ENCODE results near the gene LRTM2. TPM values are rescaled to one million over a fixed set of nuclear protein-coding genes. Genes with fewer than 3 reads are reported as not detected.

LRTM2 gene
- total RNA-seq, 1 experiment from 2014 or later = not detected

DNA sequence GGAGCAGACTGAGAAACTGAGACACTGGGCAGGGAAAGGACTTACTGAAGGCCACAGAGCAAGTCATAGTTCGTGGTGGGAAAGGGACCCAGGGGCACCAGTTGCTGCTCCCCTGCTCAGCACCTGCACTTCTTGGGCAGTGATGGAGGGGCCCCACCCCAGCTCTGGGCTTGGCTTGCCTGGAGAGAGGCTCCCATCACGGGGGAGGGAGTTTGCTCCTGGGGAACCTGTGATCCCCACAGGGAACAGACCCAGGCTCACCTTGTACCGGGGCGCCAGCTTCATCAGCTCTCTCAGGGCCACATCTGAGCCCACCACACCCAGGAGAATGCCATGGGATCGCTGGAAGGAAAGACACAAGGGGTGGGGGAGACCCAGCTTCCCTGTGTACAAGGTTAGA, 58.3 kb downstream of the LRTM2 start:
- CTCF ChIA-PET = no interaction called here
- Histone ChIP-seq H3K36me3 (ENCODE audit: low read depth) (no peaks in the 10 kb centered on the region), H3K4me2 (no peak overlapping the region), H3F3A (ENCODE audit: insufficient read depth, low read depth) (no peaks in the 10 kb centered on the region), H3K9me3 (ENCODE audit: insufficient read depth, low read depth) (no peaks in the 10 kb centered on the region), H3K4me3 (no peak overlapping the region), H3K79me2 (ENCODE audit: low read depth) (no peaks in the 10 kb centered on the region), H3K27ac (no peak overlapping the region), H3K4me1 (replicated peaks; ENCODE audit: insufficient read depth) (no peaks in the 10 kb centered on the region), H3K9me2 (ENCODE audit: insufficient read depth) (no peaks in the 10 kb centered on the region), H2AFZ (no peak overlapping the region), H4K20me1 (ENCODE audit: insufficient read depth) (no peaks in the 10 kb centered on the region; the same call in 1 of the 2 replicates), H3K27me3 (ENCODE audit: insufficient read depth, low read depth) (peaks cover 98% of the 10 kb centered on the region)
- TF ChIP-seq, protein P1, sequence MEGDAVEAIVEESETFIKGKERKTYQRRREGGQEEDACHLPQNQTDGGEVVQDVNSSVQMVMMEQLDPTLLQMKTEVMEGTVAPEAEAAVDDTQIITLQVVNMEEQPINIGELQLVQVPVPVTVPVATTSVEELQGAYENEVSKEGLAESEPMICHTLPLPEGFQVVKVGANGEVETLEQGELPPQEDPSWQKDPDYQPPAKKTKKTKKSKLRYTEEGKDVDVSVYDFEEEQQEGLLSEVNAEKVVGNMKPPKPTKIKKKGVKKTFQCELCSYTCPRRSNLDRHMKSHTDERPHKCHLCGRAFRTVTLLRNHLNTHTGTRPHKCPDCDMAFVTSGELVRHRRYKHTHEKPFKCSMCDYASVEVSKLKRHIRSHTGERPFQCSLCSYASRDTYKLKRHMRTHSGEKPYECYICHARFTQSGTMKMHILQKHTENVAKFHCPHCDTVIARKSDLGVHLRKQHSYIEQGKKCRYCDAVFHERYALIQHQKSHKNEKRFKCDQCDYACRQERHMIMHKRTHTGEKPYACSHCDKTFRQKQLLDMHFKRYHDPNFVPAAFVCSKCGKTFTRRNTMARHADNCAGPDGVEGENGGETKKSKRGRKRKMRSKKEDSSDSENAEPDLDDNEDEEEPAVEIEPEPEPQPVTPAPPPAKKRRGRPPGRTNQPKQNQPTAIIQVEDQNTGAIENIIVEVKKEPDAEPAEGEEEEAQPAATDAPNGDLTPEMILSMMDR (conservative IDR thresholded peaks at IDR 0.05) = no peak
- no peak for TF ChIP-seq EZH2 (IDR thresholded peaks at IDR 0.05; ENCODE audit: low read depth)
- DNase-seq = no peak
- intact Hi-C loops (cut with micrococcal nuclease; ENCODE audit: unreplicated experiment) = no loop called here
- POLR2A ChIA-PET (ENCODE audit: unreplicated experiment) = no interaction called here
- BruUV-seq (replicated peaks) = no TSS peak

DNA sequence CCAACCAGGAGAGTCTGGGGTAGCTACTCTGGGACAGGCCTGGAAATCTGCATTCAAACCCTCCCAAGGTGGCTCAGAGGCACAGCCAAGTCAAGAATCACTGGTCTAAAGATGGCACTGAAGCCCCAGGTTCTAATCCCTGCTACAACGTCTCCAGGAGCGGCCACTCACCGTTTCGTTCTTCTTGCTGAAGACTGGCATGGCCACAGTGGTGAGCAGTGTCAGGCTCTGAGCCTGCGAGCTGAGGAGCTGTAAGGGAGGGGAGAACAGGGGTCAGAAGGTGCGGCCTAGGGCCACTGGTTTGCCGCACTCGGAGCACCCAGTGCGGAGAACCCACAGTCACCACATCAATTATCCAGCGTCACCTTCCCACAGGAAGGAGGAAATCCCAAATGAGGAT, 59.3 kb downstream of the LRTM2 start:
- H4K20me1 ChIP-seq (ENCODE audit: insufficient read depth) = no peaks in the 10 kb centered on the region; the same call in 1 of the 2 replicates
- no peak for TF ChIP-seq EZH2 (IDR thresholded peaks at IDR 0.05; ENCODE audit: low read depth)
- TF ChIP-seq, protein P1 (conservative IDR thresholded peaks at IDR 0.05) = no peak
- intact Hi-C loops (cut with micrococcal nuclease; ENCODE audit: unreplicated experiment) = no loop called here
- no TSS peak for BruUV-seq (replicated peaks)
- H2AFZ ChIP-seq = no peak overlapping the region
- no peaks in the 10 kb centered on the region for H3F3A ChIP-seq (ENCODE audit: insufficient read depth, low read depth)
- no peaks in the 10 kb centered on the region for H3K4me1 ChIP-seq (replicated peaks; ENCODE audit: insufficient read depth)
- POLR2A ChIA-PET (ENCODE audit: unreplicated experiment) = no interaction called here
- no peak overlapping the region for H3K4me2 ChIP-seq
- no peaks in the 10 kb centered on the region for H3K79me2 ChIP-seq (ENCODE audit: low read depth)
- H3K27me3 ChIP-seq (ENCODE audit: insufficient read depth, low read depth) = peaks cover 98% of the 10 kb centered on the region
- H3K27ac ChIP-seq = no peak overlapping the region
- H3K36me3 ChIP-seq (ENCODE audit: low read depth) = no peaks in the 10 kb centered on the region
- DNase-seq = no peak
- no peaks in the 10 kb centered on the region for H3K9me2 ChIP-seq (ENCODE audit: insufficient read depth)
- H3K4me3 ChIP-seq = no peak overlapping the region
- CTCF ChIA-PET = no interaction called here
- H3K9me3 ChIP-seq (ENCODE audit: insufficient read depth, low read depth) = no peaks in the 10 kb centered on the region

DNA sequence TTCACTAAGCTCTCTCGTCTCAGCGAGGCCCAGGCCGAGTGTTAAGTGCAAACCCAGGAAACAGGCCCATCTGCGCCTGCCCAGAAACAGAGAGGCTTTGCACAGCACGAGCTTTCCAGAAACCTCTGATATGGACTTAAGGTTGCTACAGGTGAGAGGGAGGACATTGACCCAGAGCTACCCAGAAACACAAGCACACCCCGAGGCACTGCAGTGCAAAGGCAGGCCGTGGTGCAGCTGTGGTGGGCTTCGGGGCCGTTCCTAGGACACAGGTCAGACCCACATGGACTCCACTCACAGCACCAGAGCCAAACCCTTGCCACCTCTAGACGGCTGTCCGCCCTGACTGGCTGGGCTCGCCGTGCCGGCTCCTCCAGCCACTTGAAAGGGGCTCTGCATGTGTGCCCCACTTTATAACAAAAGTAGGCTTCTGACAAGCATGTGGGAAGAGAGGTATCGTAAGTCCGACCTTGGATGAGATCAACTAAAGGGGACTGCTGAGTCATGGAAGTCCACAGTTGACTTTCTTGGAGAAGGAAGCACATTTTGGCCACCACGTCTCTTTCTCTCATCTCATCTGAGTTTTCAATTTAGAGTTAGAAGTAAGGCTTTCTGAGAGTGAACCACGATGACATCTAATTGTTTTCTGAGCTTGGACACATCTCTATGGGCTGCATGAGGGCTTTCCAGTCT, 59.9 kb downstream of the LRTM2 start:
- intact Hi-C loops (cut with micrococcal nuclease; ENCODE audit: unreplicated experiment) = no loop called here
- POLR2A ChIA-PET (ENCODE audit: unreplicated experiment) = no interaction called here
- BruUV-seq (replicated peaks) = no TSS peak

More for the DNA sequence above, 59.9 kb downstream of the LRTM2 start:
- Histone ChIP-seq H3K4me1 (replicated peaks; ENCODE audit: insufficient read depth) (no peaks in the 10 kb centered on the region), H3K27me3 (ENCODE audit: insufficient read depth, low read depth) (peaks cover 98% of the 10 kb centered on the region), H3K36me3 (ENCODE audit: low read depth) (no peaks in the 10 kb centered on the region), H4K20me1 (ENCODE audit: insufficient read depth) (no peaks in the 10 kb centered on the region), H3F3A (ENCODE audit: insufficient read depth, low read depth) (no peaks in the 10 kb centered on the region), H3K9me3 (ENCODE audit: insufficient read depth, low read depth) (no peaks in the 10 kb centered on the region), H2AFZ (no peak overlapping the region), H3K4me2 (no peak overlapping the region), H3K9me2 (ENCODE audit: insufficient read depth) (no peaks in the 10 kb centered on the region), H3K27ac (no peak overlapping the region), H3K79me2 (ENCODE audit: low read depth) (no peaks in the 10 kb centered on the region), H3K4me3 (no peak overlapping the region)
- CTCF ChIA-PET = no interaction called here
- DNase-seq = no peak
- TF ChIP-seq EZH2 (IDR thresholded peaks at IDR 0.05; ENCODE audit: low read depth) = no peak
- TF ChIP-seq, protein P1 (conservative IDR thresholded peaks at IDR 0.05) = no peak

All from PC-9 (cell line).